ENCODE data around the gene DGKI.

- TF ChIP-seq PRDM10 (CRISPR knock-in tag; IDR thresholded peaks at IDR 0.05; ENCODE audit: low read depth) = no peak
- no peak for TF ChIP-seq ZNF879 (CRISPR knock-in tag; IDR thresholded peaks at IDR 0.05)
- TF ChIP-seq POLR2A (IDR thresholded peaks at IDR 0.05; ENCODE audit: insufficient read depth in 1 of 2, low read depth in 2 of 2, low read length in 2 of 2) = no peak
Observed at GRCh38 chr7:137888241-137888640, 41.5 kb upstream of the DGKI start.
